ENCODE measurements around the gene SKOR1.

Gene SKOR1

GRCh38 chr15:67824976-67825880, at the start of gene SKOR1:
TSS of gene SKOR1 (plus strand) at chr15:67825509. CDS start at chr15:67825603, 94 bp downstream.
- no peak for DNase-seq (ENCODE audit: low read depth in 2 of 2)

DNA sequence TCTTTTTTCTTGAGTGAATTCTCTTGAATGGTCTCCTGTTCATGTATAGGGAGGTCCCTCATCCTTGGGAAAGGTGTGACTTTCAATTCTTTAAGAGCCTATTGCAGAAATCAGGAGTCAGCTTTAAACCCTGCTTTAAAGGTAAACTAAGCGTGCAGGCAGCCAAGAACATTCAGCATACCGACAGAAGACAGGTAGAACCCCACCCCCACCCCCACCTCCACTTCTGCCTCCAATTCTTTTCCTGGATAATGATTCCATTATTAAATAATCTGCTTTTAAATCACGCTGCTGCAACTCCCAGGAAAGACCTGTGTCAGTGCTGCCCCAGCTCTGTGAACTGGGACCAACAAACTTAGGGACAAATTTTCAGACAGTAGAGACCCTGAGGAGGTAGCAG, 49.3 kb upstream of the SKOR1 start:
- DNase-seq (ENCODE audit: low read depth in 2 of 2) = no peak

- DNase-seq (ENCODE audit: low read depth in 2 of 2) = no peak
These were observed 48.7 kb upstream of the SKOR1 start for GRCh38 chr15:67776600-67776999.

DNA sequence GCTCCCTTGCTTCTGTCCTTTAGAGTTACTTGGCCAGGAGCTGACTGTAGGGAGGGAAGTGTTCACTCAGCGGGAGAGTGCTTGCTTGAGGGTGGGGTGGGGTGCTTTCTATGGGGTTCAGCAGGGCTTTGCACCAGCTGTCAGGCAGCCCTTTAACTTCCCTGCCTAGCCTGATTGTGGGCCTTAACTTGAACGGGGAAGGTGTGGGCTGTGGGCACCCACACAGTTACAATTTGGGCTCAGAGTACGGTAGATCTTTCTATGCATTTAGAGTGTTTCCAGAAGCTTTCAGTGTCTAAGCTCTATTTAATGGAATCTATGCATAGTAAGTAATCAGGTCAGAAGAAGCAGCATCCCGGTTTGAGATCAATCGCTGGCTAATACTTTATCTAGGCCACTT, 48.2 kb upstream of the SKOR1 start:
- DNase-seq (ENCODE audit: low read depth in 2 of 2) = no peak

- no peak for DNase-seq (ENCODE audit: low read depth in 2 of 2)
These were observed 47.5 kb upstream of the SKOR1 start for GRCh38 chr15:67777773-67778172.

DNA sequence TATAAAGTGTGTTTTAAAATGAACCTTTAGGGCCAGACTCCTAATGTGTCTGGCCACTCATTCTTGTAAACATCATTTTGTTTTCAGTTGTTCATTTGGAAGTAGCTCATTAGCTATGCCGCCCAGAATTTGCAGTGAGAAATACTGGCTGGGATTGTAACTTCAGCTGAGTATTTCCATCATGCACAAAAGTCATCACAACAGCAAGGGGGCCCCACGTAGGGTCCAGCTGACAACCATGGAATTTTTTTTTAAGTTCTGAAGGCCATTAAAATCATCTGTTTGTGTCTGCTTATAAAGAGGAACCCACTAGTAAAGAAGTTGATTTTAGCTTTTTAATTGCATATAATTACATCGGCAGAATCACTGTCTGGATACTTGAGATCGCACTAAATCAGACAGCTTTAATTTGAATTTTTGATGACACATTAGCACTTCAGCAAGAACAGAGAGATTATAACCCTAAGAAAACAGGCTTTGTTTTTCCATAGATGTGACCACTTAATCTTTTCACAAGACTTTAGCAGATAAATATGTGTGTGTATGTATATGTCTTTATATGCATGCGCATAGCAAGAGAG, 46.3 kb upstream of the SKOR1 start:
- no peak for DNase-seq (ENCODE audit: low read depth in 2 of 2)

DNA sequence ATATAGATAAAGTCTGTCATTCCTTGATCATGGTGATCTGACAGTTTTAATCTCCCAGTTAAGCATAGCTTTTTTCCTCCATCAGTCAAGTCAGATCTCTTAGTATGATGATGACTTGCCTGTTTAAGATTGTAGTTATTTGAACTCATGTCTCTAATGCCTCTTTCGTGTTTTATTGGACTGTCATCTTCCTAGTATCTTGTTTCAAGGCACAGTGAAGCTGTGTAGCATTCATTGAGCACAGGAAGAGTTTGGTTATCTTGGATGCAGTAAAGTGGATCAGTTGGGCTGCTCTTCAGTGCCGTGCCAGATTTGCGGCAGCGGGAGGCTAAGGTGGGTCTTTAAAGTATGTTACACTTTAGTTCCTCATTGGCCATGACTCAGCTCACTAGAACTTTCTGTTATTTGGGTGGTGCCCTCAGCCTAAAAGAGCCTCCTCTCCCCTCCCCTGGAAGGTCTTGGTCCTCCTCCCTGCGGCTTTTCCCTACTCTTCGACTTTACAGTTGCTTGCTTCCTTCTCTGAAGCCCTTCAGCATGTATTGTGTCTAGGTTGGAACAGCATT, 45.7 kb upstream of the SKOR1 start:
- DNase-seq (ENCODE audit: low read depth in 2 of 2) = no peak

DNA sequence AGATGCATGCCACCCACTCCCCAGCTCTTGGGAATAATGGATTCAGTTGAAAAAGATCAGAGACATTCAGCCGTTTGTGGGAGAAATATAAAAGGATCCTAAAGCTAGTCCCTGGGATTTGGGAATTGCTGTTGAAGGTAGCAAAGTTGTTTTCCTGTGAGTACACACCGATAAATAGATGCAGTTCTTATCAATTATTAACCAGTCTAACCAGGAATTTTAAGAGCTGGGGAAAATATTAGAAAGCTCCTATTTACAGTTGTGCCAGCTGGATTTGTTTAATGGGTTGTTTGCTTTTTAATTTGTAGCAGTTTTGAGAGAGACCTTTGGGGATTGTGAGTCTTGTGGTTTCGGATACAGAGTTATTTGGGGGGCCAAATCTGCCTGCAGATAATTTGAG, 44.2 kb upstream of the SKOR1 start:
- DNase-seq (ENCODE audit: low read depth in 2 of 2) = no peak

GRCh38 chr15:67781907-67782690, 43.2 kb upstream of the SKOR1 start:
- DNase-seq (ENCODE audit: low read depth in 2 of 2) = no peak

DNA sequence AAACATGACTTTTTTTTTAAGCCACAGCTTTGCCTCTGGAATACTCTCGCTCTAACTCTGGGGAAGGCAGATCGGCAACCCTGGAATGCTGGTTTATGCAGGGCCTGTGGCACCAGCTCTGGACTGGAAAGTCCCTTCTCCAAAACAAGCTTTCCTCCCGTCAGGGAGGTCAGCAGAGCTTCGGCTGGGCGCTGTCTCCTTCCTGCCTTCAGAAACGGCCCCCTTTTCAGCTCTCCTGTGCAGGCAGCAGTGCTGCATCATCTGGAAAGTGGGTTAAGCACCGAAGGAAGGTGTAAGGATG, 42.7 kb upstream of the SKOR1 start:
- DNase-seq (ENCODE audit: low read depth in 2 of 2) = no peak

GRCh38 chr15:67783303-67783702, 42.0 kb upstream of the SKOR1 start:
- DNase-seq (ENCODE audit: low read depth in 2 of 2) = peak in 1 of 2 donors; percentile 1

GRCh38 chr15:67784090-67784781, 41.1 kb upstream of the SKOR1 start:
- no peak for DNase-seq (ENCODE audit: low read depth in 2 of 2)

DNA sequence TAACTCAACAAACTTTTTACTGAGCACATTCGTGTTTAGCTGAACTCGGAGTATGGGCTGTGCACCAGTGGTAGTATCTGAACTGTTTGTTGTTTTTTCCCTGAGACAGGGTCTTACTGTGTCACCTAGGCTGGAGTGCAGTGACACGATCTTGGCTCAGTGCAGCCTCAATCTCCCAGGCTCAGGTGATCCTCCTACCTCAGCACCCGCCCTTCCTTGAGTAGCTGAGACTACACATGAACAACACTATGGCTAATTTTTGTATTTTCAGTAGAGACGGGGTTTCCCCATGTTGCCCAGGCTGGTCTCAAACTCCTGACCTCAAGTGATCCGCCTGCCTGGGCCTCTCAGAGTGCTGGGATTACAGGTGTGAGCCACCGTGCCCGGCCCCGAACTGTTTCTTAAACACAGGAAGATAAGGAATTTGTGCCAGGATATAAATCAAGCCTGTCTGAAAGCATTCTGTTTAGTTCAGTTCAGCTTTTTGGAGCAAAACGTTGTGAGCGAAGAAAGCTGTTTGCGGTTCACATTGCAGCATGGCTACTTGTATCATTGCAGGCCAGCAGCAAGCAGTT, 40.4 kb upstream of the SKOR1 start:
- DNase-seq (ENCODE audit: low read depth in 2 of 2) = no peak

DNA sequence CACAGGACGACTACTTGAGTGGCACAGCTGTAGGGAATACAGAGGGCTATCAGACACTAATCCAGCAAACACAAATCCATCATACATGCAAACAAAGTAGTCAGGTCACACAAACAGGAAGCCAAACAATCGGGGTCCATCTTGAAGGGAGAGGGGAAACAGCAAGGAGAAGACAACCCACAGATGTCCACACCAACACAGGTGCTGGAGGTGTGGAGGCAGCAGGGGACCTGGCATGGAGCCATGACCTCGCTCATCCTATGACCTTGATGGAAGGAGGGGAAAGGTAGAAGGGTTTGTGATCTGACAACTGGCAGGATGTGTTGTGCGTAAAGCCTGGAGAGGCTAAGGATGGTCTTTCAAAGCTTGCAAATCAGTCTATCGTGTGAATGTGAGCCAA, 39.9 kb upstream of the SKOR1 start:
- DNase-seq (ENCODE audit: low read depth in 2 of 2) = no peak

DNA sequence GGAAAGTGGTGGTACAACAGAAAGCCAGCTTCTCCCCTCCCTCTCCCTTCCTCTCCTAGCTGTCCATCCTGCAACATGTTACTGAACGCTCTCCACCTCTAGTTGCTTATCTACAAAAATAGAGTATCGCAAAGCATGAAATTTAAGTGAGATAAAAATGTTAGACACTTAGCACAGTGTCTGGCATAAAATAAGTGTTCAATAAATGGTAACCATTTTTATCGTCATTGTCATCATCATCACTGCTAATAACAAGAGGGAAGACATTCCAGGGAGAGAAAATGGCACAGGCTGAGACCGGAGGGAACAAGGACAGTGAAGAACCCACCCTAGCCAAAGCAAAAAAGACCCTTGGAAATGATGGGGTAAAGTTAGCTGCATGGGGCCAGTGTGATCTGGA, 38.7 kb upstream of the SKOR1 start:
- DNase-seq (ENCODE audit: low read depth in 2 of 2) = no peak

GRCh38 chr15:67788986-67789385, 36.3 kb upstream of the SKOR1 start:
- DNase-seq (ENCODE audit: low read depth in 2 of 2) = no peak

DNA sequence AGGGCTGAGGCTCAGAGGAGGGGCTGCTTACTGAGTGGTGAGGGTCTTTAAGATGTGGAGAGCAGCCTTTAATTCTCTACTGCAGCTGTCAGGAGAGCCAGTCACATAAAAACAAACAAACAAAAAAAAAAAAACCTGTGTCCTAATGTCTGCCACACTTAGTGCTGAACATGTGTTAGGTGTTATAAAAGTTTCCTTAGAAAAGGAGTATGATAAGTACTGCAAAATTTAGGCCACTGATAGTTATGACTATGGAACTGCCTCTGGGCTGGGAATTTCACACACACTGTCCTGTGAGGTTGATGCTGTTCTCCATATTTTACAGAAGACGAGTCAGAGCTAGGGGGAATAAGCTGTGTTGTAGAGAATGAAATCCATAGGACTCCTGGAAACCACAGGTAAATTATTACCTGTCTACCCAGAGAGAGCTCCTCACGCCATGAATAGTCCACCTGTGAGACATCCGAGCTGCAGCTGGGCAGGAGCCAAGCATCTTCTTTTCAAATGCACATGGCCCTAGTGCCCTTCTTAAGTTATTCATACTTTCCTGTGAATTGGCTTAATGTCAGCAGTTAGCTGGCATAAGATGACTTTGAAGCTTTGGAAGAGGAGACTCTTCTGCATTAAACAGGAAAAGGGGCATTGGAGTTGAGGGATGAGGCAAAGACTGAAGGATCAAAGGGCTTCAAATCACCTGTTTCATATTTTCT, 34.5 kb upstream of the SKOR1 start:
- no peak for DNase-seq (ENCODE audit: low read depth in 2 of 2)

DNA sequence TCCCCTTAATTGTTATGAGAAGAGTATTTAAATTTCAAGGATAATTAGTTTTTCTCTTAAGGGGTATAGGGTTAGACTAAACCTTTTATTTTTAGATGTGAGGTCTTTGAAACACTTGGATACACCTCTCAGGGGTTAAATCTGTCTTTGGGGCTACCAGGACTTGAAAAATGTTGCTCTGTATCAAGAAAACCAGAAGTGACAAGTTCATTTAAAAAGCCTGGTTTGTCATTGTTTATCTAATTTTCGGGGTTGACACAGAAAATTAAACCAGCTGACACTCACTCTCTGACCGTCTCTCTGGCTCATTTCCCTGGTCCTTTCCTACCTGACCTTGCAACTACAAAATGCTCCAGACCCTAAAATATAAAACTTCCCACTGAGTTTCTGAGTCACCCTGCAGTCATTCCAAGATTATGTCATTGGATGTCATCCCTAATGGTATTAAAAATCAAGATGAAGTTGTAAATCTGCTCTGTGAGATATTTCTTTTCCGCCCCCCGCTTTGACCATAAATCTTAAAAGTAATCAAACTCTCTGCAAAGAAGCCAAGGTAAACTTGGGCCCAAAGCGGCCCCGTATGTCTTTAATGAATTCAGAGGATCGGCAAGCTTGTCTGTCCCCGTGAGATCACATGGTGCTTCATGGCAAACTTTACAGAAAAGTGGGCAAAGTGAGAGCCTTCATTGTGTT, 32.9 kb upstream of the SKOR1 start:
- no peak for DNase-seq (ENCODE audit: low read depth in 2 of 2)

- DNase-seq (ENCODE audit: low read depth in 2 of 2) = peak; percentile 15 to 51
These were observed 30.3 kb upstream of the SKOR1 start for GRCh38 chr15:67794832-67795574.
